WTC11 (cell line): Measurements from ENCODE around the gene CT47A1. TPM values are rescaled to one million over a fixed set of nuclear protein-coding genes. Genes with fewer than 3 reads are reported as not detected.

ENCODE experiments used
- ATAC-seq: fragments of 200-7000 bp; cut with Tn5 transposase; 2 replicates; pipeline ENCODE4 v1.10.0; 2021; ENCODE audit warnings: mild to moderate bottlenecking, moderate library complexity
- CTCF ChIA-PET: fragments of 300-600 bp; sonication (Branson Sonifier 250); formaldehyde crosslinking; loops from one replicate; lab custom pipeline; 2021; ENCODE audit warnings: antibody characterized with exemption; lab: Charles Lee
- POLR2A ChIA-PET: fragments of 350-600 bp; sonication (Branson Sonifier 250); formaldehyde crosslinking; loops from one replicate; lab custom pipeline; 2021; ENCODE audit warnings: antibody characterized with exemption; lab: Charles Lee
- DNase-seq: peaks from one replicate; pipeline ENCODE4 v3.0.0; 2021; ENCODE audit warnings: low spot score
- H3K27ac Mint-ChIP-seq: 2 replicates; pipeline ENCODE4 v1.8.0; 2021; ENCODE audit warnings: mixed read lengths
- H3K27me3 Mint-ChIP-seq: 2 replicates; pipeline ENCODE4 v1.8.0; 2021; ENCODE audit warnings: low read depth, mild to moderate bottlenecking, moderate library complexity, mixed read lengths
- H3K36me3 Mint-ChIP-seq: 2 replicates; pipeline ENCODE4 v1.8.0; 2021; ENCODE audit warnings: mixed read lengths
- H3K4me1 Mint-ChIP-seq: 2 replicates; pipeline ENCODE4 v1.8.0; 2022; ENCODE audit warnings: mixed read lengths
- H3K4me3 Mint-ChIP-seq: 2 replicates; pipeline ENCODE4 v1.8.0; 2021; ENCODE audit warnings: mild to moderate bottlenecking, moderate library complexity, mixed read lengths
- H3K9me3 Mint-ChIP-seq: 2 replicates; pipeline ENCODE4 v1.8.0; 2021; ENCODE audit warnings: mixed read lengths
- FOXJ3 ChIP-seq: sonication (generic); formaldehyde crosslinking; IDR thresholded peaks from 2 replicates; pipeline ENCODE4 v1.9.0; 2021; ENCODE audit warnings: missing genetic modification reagents, mild to moderate bottlenecking, borderline replicate concordance
- GRHL2 ChIP-seq: fragments of 250-450 bp; sonication (Bioruptor Pico); IDR thresholded peaks from 2 replicates; pipeline ENCODE4 v1.8.0; 2022; ENCODE audit warnings: mild to moderate bottlenecking, moderate library complexity; ENCODE audit not compliant: insufficient replicate concordance, severe bottlenecking
- JAZF1 ChIP-seq: fragments of 250-450 bp; sonication (Bioruptor Pico); IDR thresholded peaks from 2 replicates; pipeline ENCODE4 v1.9.0; 2021; ENCODE audit warnings: moderate library complexity, mild to moderate bottlenecking, inconsistent platforms
- NFE2L1 ChIP-seq: sonication (generic); formaldehyde crosslinking; IDR thresholded peaks from 2 replicates; pipeline ENCODE4 v1.8.1; 2023; ENCODE audit warnings: missing genetic modification reagents
- NFYB ChIP-seq: sonication (generic); formaldehyde crosslinking; conservative IDR thresholded peaks from 2 replicates; pipeline ENCODE4 v1.8.0; 2022; ENCODE audit warnings: low read depth, missing genetic modification reagents
- NR3C1 ChIP-seq: sonication (generic); formaldehyde crosslinking; conservative IDR thresholded peaks from 2 replicates; pipeline ENCODE4 v1.8.1; 2023; ENCODE audit warnings: low read depth, mild to moderate bottlenecking, missing genetic modification reagents
- OVOL2 ChIP-seq: fragments of 250-450 bp; sonication (Bioruptor Pico); IDR thresholded peaks from 2 replicates; pipeline ENCODE4 v1.9.0; 2021; ENCODE audit warnings: mild to moderate bottlenecking, borderline replicate concordance
- ZBTB21 ChIP-seq: sonication (generic); formaldehyde crosslinking; IDR thresholded peaks from 2 replicates; pipeline ENCODE4 v1.8.1; 2023; ENCODE audit warnings: mild to moderate bottlenecking, missing genetic modification reagents, borderline replicate concordance
- ZNF416 ChIP-seq: fragments of 250-450 bp; sonication (Bioruptor Pico); IDR thresholded peaks from 2 replicates; pipeline ENCODE4 v1.9.0; 2021; ENCODE audit warnings: mild to moderate bottlenecking, inconsistent platforms
- total RNA-seq: library from RNA; stranded (reverse); gene quantifications from 3 replicates; pipeline ENCODE4 v1.2.3, GENCODE V29; 2021
- TF ChIP-seq, protein P1 (sequence below): sonication (generic); formaldehyde crosslinking; IDR thresholded peaks from 2 replicates; pipeline ENCODE4 v1.8.0; 2023; ENCODE audit warnings: mild to moderate bottlenecking, missing genetic modification reagents
- TF ChIP-seq, protein P2 (sequence below): sonication (generic); formaldehyde crosslinking; IDR thresholded peaks from 2 replicates; pipeline ENCODE4 v1.8.1; 2023; ENCODE audit warnings: mild to moderate bottlenecking, missing genetic modification reagents, borderline replicate concordance
- TF ChIP-seq, protein P3 (sequence below): fragments of 250-450 bp; sonication (Bioruptor Pico); conservative IDR thresholded peaks from 2 replicates; pipeline ENCODE4 v1.9.0; 2021; ENCODE audit warnings: mild to moderate bottlenecking
- TF ChIP-seq, protein P4 (sequence below): sonication (generic); formaldehyde crosslinking; IDR thresholded peaks from 2 replicates; pipeline ENCODE4 v1.8.0; 2022; ENCODE audit warnings: missing genetic modification reagents
- TF ChIP-seq, protein P5 (sequence below): sonication (generic); formaldehyde crosslinking; IDR thresholded peaks from 2 replicates; pipeline ENCODE4 v1.8.0; 2022; ENCODE audit warnings: mild to moderate bottlenecking, missing genetic modification reagents
- TF ChIP-seq, protein P6 (sequence below): sonication (generic); formaldehyde crosslinking; IDR thresholded peaks from 2 replicates; pipeline ENCODE4 v1.8.1; 2022; ENCODE audit warnings: missing genetic modification reagents, borderline replicate concordance
- TF ChIP-seq, protein P7 (sequence below): fragments of 250-450 bp; sonication (Bioruptor Pico); IDR thresholded peaks from 2 replicates; pipeline ENCODE4 v1.8.0; 2021; ENCODE audit warnings: mild to moderate bottlenecking

The CT47A1 gene
- total RNA-seq, 1 experiment from 2014 or later, result not detected

DNA sequence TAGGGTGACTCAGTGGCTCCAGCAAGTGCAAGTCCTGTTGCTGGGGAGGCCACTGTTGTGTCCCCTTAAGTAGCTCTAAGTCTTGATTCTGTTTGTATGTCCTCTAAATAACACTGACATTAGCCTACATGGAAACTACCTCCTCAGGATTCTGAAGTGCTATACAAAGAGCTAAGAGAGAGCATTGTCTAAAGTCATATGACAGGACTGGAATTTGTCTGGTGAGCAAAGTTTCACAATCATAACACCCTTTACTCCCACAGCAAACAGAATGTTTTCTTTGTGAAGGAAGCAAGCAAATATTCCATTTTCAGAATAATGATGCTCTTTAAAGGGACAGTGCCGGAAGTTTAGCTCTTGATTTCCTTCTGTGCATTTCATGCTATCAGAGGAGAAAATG lies 23.4 kb upstream of the CT47A1 start (continued):
- TF ChIP-seq, protein P1, sequence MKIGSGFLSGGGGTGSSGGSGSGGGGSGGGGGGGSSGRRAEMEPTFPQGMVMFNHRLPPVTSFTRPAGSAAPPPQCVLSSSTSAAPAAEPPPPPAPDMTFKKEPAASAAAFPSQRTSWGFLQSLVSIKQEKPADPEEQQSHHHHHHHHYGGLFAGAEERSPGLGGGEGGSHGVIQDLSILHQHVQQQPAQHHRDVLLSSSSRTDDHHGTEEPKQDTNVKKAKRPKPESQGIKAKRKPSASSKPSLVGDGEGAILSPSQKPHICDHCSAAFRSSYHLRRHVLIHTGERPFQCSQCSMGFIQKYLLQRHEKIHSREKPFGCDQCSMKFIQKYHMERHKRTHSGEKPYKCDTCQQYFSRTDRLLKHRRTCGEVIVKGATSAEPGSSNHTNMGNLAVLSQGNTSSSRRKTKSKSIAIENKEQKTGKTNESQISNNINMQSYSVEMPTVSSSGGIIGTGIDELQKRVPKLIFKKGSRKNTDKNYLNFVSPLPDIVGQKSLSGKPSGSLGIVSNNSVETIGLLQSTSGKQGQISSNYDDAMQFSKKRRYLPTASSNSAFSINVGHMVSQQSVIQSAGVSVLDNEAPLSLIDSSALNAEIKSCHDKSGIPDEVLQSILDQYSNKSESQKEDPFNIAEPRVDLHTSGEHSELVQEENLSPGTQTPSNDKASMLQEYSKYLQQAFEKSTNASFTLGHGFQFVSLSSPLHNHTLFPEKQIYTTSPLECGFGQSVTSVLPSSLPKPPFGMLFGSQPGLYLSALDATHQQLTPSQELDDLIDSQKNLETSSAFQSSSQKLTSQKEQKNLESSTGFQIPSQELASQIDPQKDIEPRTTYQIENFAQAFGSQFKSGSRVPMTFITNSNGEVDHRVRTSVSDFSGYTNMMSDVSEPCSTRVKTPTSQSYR (CRISPR knock-in tag), result no peak
- TF ChIP-seq NFYB (CRISPR knock-in tag) (no peak), ZNF416 (no peak), NR3C1 (CRISPR knock-in tag) (no peak)
- TF ChIP-seq, protein P2, sequence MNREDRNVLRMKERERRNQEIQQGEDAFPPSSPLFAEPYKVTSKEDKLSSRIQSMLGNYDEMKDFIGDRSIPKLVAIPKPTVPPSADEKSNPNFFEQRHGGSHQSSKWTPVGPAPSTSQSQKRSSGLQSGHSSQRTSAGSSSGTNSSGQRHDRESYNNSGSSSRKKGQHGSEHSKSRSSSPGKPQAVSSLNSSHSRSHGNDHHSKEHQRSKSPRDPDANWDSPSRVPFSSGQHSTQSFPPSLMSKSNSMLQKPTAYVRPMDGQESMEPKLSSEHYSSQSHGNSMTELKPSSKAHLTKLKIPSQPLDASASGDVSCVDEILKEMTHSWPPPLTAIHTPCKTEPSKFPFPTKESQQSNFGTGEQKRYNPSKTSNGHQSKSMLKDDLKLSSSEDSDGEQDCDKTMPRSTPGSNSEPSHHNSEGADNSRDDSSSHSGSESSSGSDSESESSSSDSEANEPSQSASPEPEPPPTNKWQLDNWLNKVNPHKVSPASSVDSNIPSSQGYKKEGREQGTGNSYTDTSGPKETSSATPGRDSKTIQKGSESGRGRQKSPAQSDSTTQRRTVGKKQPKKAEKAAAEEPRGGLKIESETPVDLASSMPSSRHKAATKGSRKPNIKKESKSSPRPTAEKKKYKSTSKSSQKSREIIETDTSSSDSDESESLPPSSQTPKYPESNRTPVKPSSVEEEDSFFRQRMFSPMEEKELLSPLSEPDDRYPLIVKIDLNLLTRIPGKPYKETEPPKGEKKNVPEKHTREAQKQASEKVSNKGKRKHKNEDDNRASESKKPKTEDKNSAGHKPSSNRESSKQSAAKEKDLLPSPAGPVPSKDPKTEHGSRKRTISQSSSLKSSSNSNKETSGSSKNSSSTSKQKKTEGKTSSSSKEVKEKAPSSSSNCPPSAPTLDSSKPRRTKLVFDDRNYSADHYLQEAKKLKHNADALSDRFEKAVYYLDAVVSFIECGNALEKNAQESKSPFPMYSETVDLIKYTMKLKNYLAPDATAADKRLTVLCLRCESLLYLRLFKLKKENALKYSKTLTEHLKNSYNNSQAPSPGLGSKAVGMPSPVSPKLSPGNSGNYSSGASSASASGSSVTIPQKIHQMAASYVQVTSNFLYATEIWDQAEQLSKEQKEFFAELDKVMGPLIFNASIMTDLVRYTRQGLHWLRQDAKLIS, result no peak
- TF ChIP-seq, protein P3, sequence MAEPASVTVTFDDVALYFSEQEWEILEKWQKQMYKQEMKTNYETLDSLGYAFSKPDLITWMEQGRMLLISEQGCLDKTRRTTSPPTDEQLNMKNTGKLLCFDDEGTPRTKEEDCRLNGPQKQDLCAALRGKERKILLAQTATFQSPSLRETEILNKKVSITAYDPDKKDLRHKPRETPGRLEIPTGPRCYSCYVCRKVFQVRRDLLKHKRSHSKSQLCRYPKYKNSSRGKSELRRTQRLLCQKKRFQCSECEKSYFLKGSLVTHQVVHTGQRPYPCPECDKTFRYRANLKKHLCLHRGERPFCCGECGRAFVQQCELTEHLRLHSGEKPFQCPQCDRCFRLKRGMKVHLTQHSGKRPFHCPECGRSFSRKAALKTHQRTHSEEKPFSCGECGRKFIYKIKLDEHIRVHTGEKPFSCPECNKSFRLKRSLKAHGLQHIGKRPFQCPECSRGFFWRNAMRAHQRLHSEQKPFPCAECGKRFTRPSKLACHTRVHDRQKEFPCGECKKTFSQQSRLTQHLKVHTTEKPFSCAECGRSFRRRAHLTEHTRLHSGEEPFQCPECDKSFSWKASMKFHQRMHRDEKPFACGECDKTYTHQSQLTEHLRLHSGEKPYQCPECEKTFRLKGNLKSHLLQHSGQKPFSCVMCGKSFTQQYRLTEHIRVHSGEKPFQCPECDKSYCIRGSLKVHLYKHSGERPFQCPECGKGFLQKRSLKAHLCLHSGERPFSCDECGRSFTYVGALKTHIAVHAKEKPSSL, result no peak
- TF ChIP-seq, all 79 proteins: peak for 0

DNA sequence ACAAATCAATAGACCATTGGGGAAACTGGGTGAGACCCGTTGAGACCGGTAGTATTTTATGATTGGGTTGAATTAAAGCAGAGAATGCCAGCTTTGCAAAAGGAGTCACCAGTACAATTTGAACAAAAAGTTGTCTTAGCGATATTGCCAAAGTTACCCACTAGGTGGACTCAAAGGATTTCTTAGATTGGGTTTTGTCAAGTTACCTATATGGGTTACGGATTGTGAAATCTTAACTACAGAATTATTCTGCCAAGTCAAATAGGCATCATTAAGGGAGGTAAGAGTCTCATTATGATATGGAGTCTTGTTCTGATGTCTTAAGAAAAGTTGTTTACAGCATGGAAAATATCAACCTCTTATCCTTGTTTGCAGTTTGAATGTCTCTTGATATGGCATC lies 15.0 kb upstream of the CT47A1 start:
- DNase-seq, result no peak
- Mint-ChIP-seq H3K4me1 (peaks cover 7% of the 10 kb centered on the region), H3K27ac (no peak overlapping the region), H3K4me3 (no peak overlapping the region), H3K36me3 (no peaks in the 10 kb centered on the region), H3K27me3 (no peaks in the 10 kb centered on the region), H3K9me3 (no peaks in the 10 kb centered on the region)
- ChIA-PET POLR2A (no interaction called here), CTCF (interaction anchor here (0.9 kb wide), 1 partner anchor 254 kb away, joined by 3 read pairs; no protein-coding TSS in a partner anchor)
- no peak for ATAC-seq
- TF ChIP-seq, protein P4, sequence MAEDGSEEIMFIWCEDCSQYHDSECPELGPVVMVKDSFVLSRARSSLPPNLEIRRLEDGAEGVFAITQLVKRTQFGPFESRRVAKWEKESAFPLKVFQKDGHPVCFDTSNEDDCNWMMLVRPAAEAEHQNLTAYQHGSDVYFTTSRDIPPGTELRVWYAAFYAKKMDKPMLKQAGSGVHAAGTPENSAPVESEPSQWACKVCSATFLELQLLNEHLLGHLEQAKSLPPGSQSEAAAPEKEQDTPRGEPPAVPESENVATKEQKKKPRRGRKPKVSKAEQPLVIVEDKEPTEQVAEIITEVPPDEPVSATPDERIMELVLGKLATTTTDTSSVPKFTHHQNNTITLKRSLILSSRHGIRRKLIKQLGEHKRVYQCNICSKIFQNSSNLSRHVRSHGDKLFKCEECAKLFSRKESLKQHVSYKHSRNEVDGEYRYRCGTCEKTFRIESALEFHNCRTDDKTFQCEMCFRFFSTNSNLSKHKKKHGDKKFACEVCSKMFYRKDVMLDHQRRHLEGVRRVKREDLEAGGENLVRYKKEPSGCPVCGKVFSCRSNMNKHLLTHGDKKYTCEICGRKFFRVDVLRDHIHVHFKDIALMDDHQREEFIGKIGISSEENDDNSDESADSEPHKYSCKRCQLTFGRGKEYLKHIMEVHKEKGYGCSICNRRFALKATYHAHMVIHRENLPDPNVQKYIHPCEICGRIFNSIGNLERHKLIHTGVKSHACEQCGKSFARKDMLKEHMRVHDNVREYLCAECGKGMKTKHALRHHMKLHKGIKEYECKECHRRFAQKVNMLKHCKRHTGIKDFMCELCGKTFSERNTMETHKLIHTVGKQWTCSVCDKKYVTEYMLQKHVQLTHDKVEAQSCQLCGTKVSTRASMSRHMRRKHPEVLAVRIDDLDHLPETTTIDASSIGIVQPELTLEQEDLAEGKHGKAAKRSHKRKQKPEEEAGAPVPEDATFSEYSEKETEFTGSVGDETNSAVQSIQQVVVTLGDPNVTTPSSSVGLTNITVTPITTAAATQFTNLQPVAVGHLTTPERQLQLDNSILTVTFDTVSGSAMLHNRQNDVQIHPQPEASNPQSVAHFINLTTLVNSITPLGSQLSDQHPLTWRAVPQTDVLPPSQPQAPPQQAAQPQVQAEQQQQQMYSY (CRISPR knock-in tag), result no peak
- TF ChIP-seq, protein P5, sequence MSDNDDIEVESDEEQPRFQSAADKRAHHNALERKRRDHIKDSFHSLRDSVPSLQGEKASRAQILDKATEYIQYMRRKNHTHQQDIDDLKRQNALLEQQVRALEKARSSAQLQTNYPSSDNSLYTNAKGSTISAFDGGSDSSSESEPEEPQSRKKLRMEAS (CRISPR knock-in tag), result no peak
- no peak for TF ChIP-seq OVOL2 (CRISPR knock-in tag)
- TF ChIP-seq ZBTB21 (CRISPR knock-in tag), result no peak
- no peak for TF ChIP-seq NFE2L1 (CRISPR knock-in tag)
- TF ChIP-seq, protein P6, sequence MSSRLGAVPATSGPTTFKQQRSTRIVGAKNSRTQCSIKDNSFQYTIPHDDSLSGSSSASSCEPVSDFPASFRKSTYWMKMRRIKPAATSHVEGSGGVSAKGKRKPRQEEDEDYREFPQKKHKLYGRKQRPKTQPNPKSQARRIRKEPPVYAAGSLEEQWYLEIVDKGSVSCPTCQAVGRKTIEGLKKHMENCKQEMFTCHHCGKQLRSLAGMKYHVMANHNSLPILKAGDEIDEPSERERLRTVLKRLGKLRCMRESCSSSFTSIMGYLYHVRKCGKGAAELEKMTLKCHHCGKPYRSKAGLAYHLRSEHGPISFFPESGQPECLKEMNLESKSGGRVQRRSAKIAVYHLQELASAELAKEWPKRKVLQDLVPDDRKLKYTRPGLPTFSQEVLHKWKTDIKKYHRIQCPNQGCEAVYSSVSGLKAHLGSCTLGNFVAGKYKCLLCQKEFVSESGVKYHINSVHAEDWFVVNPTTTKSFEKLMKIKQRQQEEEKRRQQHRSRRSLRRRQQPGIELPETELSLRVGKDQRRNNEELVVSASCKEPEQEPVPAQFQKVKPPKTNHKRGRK (CRISPR knock-in tag), result no peak
- no peak for TF ChIP-seq GRHL2 (CRISPR knock-in tag)
- TF ChIP-seq, protein P2, result no peak
- TF ChIP-seq, protein P7, sequence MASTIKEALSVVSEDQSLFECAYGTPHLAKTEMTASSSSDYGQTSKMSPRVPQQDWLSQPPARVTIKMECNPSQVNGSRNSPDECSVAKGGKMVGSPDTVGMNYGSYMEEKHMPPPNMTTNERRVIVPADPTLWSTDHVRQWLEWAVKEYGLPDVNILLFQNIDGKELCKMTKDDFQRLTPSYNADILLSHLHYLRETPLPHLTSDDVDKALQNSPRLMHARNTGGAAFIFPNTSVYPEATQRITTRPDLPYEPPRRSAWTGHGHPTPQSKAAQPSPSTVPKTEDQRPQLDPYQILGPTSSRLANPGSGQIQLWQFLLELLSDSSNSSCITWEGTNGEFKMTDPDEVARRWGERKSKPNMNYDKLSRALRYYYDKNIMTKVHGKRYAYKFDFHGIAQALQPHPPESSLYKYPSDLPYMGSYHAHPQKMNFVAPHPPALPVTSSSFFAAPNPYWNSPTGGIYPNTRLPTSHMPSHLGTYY (CRISPR knock-in tag), result no peak
- no peak for TF ChIP-seq JAZF1
- no peak for TF ChIP-seq FOXJ3
